ENCODE measurements around the gene S100A11.

The S100A11 gene

DNA sequence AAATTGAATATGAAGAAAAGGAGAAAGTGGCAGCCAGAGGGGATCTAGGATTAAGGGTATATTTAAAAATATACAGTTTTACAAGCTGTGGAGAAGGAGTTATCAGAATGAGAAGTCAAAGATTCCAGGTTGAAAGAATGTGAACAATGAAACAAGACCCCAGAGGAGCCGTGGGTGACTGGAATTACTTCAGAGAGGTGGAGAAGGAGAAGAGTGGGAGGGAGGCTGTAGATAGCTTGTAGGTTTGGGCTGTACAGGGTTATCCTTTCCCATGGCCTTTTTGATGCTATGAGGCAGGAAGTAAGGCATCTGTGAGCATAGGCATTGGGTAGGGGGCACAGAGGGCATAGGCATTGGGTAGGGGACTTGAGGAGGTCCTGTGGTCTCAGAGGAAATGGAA, 5.2 kb upstream of the S100A11 start:
- in situ Hi-C loops (cut with MboI; ENCODE audit: low sequenced_read_pairs, unreplicated experiment): no loop called here
- TF ChIP-seq, protein P1, sequence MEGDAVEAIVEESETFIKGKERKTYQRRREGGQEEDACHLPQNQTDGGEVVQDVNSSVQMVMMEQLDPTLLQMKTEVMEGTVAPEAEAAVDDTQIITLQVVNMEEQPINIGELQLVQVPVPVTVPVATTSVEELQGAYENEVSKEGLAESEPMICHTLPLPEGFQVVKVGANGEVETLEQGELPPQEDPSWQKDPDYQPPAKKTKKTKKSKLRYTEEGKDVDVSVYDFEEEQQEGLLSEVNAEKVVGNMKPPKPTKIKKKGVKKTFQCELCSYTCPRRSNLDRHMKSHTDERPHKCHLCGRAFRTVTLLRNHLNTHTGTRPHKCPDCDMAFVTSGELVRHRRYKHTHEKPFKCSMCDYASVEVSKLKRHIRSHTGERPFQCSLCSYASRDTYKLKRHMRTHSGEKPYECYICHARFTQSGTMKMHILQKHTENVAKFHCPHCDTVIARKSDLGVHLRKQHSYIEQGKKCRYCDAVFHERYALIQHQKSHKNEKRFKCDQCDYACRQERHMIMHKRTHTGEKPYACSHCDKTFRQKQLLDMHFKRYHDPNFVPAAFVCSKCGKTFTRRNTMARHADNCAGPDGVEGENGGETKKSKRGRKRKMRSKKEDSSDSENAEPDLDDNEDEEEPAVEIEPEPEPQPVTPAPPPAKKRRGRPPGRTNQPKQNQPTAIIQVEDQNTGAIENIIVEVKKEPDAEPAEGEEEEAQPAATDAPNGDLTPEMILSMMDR (IDR thresholded peaks at IDR 0.05; ENCODE audit: borderline replicate concordance, control extremely low read depth, extremely low read depth, insufficient read depth, missing control alignments): no peak

DNA sequence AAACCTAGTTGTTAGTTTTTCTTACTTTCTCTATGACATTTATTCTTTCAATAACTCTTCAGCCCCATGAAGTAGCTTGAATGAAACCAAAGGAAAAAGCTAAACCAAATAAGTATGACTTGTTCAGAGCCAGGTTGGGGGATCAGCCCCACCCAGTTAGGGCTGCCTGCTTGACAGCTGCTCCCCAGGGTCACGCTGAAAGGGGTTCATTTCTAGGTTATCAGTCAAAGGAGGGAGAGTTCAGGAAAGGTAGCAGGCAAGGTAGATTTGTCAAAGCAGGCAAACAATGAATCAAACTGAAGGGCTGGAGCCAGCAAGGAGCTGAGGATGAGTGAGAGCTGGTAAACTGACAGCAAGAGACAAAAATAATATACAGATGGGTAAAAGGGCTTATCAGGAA, 3.1 kb upstream of the S100A11 start:
- in situ Hi-C loops (cut with MboI; ENCODE audit: low sequenced_read_pairs, unreplicated experiment): no loop called here
- no peak for DNase-seq (ENCODE audit: low spot score)
- TF ChIP-seq, protein P1 (IDR thresholded peaks at IDR 0.05; ENCODE audit: borderline replicate concordance, control extremely low read depth, extremely low read depth, insufficient read depth, missing control alignments): no peak

More for the DNA sequence above, 5.2 kb upstream of the S100A11 start:
- no peak for DNase-seq (ENCODE audit: low spot score)

DNA sequence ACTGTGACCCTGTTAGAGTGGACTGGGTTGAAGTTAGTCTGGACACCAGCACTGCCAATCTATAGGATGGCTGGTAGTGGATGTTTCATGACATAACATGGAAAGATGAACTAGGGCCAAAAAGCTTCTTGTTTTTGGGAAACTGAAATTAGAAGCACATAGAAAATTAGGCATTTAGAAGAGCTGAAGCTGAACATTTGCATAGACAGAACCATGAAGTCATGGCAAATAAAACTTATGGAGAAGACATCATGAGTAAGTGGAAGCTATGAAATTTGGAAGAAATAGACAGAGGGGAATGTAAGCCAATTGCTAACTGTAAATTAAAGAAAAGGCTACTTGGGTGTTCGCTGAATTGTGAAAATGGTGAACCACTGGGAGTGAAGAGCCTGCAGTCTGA, 2.7 kb upstream of the S100A11 start:
- in situ Hi-C loops (cut with MboI; ENCODE audit: low sequenced_read_pairs, unreplicated experiment): no loop called here
- DNase-seq (ENCODE audit: low spot score): no peak
- TF ChIP-seq, protein P1 (IDR thresholded peaks at IDR 0.05; ENCODE audit: borderline replicate concordance, control extremely low read depth, extremely low read depth, insufficient read depth, missing control alignments): no peak

DNA sequence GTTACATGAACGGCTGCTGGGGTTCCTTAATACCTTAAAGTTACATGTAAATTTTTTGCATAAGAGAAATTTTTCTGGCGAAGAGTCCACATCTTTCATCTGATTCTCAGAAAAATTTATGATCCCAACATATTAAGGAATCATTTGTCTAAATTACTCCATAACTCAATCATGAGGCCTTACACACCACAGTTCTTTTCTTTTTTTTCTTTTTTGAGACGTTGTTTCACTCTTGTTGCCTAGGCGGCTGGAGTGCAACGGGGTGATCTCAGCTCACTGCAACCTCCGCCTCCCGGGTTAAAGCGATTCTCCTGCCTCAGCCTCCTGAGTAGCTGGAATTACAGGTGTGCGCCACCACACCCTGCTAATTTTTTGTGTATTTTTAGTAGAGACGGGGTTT, 2.1 kb upstream of the S100A11 start:
- no peak for DNase-seq (ENCODE audit: low spot score)
- TF ChIP-seq, protein P1 (IDR thresholded peaks at IDR 0.05; ENCODE audit: borderline replicate concordance, control extremely low read depth, extremely low read depth, insufficient read depth, missing control alignments): no peak
- in situ Hi-C loops (cut with MboI; ENCODE audit: low sequenced_read_pairs, unreplicated experiment): no loop called here

DNA sequence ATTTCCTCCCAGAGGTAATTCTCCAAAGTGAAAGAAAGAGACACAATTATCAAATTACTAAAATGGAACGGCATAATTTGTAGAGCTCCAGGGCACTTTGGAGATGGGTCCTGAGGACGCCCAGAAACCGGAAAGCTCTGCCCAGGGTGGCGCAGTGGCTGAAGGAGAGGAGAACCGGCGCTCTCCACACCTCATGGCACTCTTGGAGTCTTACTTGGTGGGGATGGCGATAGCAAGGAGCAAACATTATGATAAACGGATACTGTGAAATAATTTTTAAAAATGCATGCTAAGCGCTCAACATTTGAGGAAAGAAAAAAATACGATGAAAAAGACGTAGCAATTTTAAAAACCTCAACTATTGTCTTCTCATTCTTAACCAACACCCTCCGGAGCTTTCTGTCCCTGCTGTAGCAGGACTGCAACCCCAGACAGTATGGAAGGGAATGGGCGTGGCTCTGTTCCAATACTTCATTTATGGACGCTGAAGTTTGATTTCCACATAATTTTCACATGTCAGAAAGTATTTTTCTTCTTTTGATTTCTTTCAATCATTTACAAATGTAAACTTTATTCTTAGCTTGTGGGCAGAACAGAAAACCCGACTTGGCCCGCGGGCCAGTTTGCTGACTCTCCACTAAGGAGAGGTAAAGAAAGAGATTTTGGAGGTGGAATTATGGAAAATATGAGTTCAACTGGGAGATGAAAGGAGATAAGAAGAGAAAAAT, 1.1 kb downstream of the S100A11 start:
- in situ Hi-C loops (cut with MboI; ENCODE audit: low sequenced_read_pairs, unreplicated experiment): no loop called here
- TF ChIP-seq, protein P1 (IDR thresholded peaks at IDR 0.05; ENCODE audit: borderline replicate concordance, control extremely low read depth, extremely low read depth, insufficient read depth, missing control alignments): no peak
- DNase-seq (ENCODE audit: low spot score): no peak

DNA sequence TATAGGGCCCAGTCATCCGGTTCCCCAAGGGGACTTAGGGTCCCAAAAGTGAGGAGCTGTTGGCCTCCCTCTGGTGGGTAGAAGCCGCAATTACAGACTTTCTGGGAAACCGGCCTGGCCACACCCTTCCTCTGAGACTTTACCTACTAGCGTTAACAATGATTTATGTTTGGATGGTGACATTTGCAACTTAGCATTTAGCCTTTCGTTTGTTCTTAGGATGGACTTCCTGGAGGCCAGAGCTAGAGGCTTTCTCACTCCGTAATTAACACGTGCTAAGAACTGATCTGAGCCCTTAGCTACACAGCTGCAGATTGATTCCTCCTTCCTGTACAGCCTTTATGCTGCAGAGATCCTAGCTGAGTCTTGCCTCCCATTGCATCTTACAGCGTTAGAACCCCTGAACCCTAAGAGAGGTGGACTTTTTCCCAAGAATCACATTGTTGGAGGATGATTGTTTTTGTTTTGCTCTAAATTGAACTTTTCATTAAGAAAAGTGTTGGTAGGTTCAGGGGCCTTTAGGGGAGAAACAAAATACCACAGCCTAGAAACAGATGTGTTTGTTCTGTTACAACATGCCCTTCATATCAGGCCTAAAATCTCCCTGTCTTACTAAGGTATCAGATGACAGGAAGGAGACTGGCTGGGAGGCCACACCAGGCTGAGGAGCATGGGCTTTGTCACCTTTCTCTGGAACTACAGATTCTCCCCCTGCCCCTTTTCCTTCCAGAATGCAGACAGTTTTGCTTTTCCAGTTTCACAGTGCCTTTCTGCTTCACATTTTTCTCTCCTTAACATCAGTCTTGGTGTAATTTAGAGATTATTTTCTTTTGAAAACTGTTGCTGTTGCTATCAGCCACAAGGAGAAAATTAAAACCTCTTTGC, 1.9 kb downstream of the S100A11 start:
- peak; percentile 71 for DNase-seq (ENCODE audit: low spot score)
- in situ Hi-C loops (cut with MboI; ENCODE audit: low sequenced_read_pairs, unreplicated experiment): no loop called here
- TF ChIP-seq, protein P1 (IDR thresholded peaks at IDR 0.05; ENCODE audit: borderline replicate concordance, control extremely low read depth, extremely low read depth, insufficient read depth, missing control alignments): peak; percentile 45
